RWPE1 (cell line): ENCODE results near the gene FAAP100.

Experiments
- CTCF ChIA-PET: fragments of 350-600 bp; sonication (Branson Sonifier 250); formaldehyde crosslinking; extraction: SDS; loops from one replicate; lab custom pipeline; 2021; lab: Yijun Ruan, JAX
- POLR2A ChIA-PET: fragments of 400-600 bp; formaldehyde crosslinking; extraction: SDS; loops from one replicate; lab custom pipeline; 2020; ENCODE audit warnings: antibody characterized with exemption; ENCODE audit not compliant: low non-redundant PET; lab: Yijun Ruan, JAX
- DNase-seq: peaks from one replicate; pipeline ENCODE4 v3.0.0; 2012; ENCODE audit warnings: low spot score
- H3K27ac ChIP-seq: fragments of 450-650 bp; 2 replicates; pipeline ENCODE4 v1.5.1; 2017
- TF ChIP-seq, protein P1 (sequence below): fragments of 450-650 bp; conservative IDR thresholded peaks from 2 replicates; pipeline ENCODE4 v1.5.1; 2017; ENCODE audit warnings: low read depth, mild to moderate bottlenecking

Gene FAAP100

DNA sequence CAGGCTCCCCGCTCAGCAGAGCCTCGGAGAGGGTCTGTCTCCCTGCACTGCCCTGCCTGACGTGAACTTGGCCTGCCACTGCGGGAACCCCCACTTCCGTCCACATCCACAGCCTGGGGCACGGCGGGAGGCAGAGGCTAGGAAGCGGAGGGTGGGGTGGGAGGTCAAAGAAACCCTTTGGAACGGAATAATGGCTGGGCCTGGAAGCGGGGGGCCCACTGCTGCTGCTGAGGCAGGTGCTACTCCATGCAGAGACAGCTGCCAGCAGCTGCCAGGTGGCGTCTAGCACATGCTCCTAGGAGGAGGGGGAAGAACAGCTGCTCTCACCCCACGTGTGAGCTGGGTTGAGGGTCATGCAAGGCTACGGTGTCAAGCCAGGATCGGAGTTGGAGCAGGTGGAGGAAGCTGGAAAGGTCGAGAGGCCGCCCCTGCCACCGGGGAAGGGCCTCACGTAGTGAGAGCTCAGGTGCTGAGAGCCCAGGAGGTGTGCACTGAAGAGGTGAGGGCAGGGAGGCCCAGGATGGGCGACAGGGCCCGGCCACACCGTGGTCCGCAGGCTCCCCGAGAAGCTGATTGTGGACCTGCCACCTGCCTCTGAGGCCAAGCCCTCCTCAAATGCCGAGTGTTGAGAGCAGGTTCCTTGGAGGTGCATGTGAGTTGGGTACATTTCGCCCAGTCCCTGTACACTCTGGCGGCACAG, 14.1 kb downstream of the FAAP100 start:
- POLR2A ChIA-PET = interaction anchor here (0.7 kb wide), 1 partner anchor 9 kb away, joined by 3 read pairs; no protein-coding TSS in a partner anchor

GRCh38 chr17:81537343-81537855, 14.8 kb downstream of the FAAP100 start:
- CTCF ChIA-PET = interaction anchor here (0.6 to 1.1 kb wide), 4 partner anchors 18 to 297 kb away, joined by 3 to 9 read pairs (median 4); no protein-coding TSS in a partner anchor
- DNase-seq = no peak

More for the DNA sequence above, 14.1 kb downstream of the FAAP100 start:
- no peak for DNase-seq
- CTCF ChIA-PET = interaction anchor here (0.5 to 1.1 kb wide), 5 partner anchors 19 to 346 kb away, joined by 3 to 9 read pairs (median 4); no protein-coding TSS in a partner anchor
- TF ChIP-seq, protein P1, sequence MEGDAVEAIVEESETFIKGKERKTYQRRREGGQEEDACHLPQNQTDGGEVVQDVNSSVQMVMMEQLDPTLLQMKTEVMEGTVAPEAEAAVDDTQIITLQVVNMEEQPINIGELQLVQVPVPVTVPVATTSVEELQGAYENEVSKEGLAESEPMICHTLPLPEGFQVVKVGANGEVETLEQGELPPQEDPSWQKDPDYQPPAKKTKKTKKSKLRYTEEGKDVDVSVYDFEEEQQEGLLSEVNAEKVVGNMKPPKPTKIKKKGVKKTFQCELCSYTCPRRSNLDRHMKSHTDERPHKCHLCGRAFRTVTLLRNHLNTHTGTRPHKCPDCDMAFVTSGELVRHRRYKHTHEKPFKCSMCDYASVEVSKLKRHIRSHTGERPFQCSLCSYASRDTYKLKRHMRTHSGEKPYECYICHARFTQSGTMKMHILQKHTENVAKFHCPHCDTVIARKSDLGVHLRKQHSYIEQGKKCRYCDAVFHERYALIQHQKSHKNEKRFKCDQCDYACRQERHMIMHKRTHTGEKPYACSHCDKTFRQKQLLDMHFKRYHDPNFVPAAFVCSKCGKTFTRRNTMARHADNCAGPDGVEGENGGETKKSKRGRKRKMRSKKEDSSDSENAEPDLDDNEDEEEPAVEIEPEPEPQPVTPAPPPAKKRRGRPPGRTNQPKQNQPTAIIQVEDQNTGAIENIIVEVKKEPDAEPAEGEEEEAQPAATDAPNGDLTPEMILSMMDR = peak; percentile 19; the same call in 1 of the 2 replicates
- H3K27ac ChIP-seq = peak overlapping the region; percentile 42

GRCh38 chr17:81536299-81537290, 15.6 kb downstream of the FAAP100 start:
- ChIA-PET CTCF (interaction anchor here (0.6 kb wide), 1 partner anchor 89 kb away, joined by 4 read pairs; no protein-coding TSS in a partner anchor), POLR2A (interaction anchor here (0.5 kb wide), 1 partner anchor 69 kb away, joined by 3 read pairs; no protein-coding TSS in a partner anchor)
- no peak overlapping the region for H3K27ac ChIP-seq
- TF ChIP-seq, protein P1 = no peak
- no peak for DNase-seq

More at GRCh38 chr17:81537343-81537855, 14.8 kb downstream of the FAAP100 start:
- POLR2A ChIA-PET = no interaction called here
- TF ChIP-seq, protein P1 = peak; percentile 57; the same call in 1 of the 2 replicates
- H3K27ac ChIP-seq = peak overlapping the region; percentile 42; the same call in 1 of the 2 replicates

GRCh38 chr17:81535480-81536298, 16.5 kb downstream of the FAAP100 start:
- ChIA-PET CTCF (no interaction called here), POLR2A (no interaction called here)
- no peak overlapping the region for H3K27ac ChIP-seq
- TF ChIP-seq, protein P1 = no peak
- no peak for DNase-seq

DNA sequence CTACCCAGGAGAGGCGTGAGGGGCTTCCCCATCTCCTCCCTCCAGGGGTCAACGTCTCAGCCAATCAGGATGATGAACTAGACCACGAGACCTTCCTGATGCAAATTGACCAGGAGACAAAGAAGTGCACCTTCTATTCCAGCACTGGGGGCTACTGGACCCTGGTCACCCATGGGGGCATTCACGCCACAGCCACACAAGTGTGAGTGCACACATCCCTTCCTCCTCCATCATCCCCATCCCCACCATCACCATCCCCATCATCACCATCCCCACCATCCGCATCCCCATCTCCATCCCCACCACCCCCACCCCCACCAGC, 17.2 kb downstream of the FAAP100 start:
- ChIA-PET CTCF (no interaction called here), POLR2A (no interaction called here)
- H3K27ac ChIP-seq = no peak overlapping the region
- no peak for DNase-seq
- TF ChIP-seq, protein P1 = no peak
